Activated T-cell treated with anti-CD3 and anti-CD28 coated beads for 1 hour (primary cell): ENCODE data around the gene MAGED1.
A peak's percentile ranks its signal among the peaks of the same experiment; 100 is the strongest.

ENCODE experiments used
- DNase-seq: peaks from one replicate; pipeline ENCODE4 v3.0.0-alpha.2; 2020; ENCODE audit warnings: low read depth

MAGED1 gene

GRCh38 chrX:51892921-51893745, at the start of gene MAGED1:
Gene MAGED1, plus strand, starts transcription at chrX:51893623. Its CDS starts 682 bp downstream, at chrX:51894305.
- DNase-seq = peak; percentile 46

GRCh38 chrX:51847463-51847862, 46.0 kb upstream of the MAGED1 start:
- DNase-seq = no peak

- DNase-seq = no peak
These were observed 41.8 kb upstream of the MAGED1 start for GRCh38 chrX:51851507-51852085.

- no peak for DNase-seq
These were observed 41.3 kb upstream of the MAGED1 start for GRCh38 chrX:51852096-51852495.

GRCh38 chrX:51852621-51853020, 40.8 kb upstream of the MAGED1 start:
- DNase-seq = no peak

- no peak for DNase-seq
These were observed 40.2 kb upstream of the MAGED1 start for GRCh38 chrX:51853251-51853650.

GRCh38 chrX:51855698-51856097, 37.7 kb upstream of the MAGED1 start:
- DNase-seq = no peak

GRCh38 chrX:51857159-51857733, 36.2 kb upstream of the MAGED1 start:
- DNase-seq = no peak

- DNase-seq = no peak
These were observed 32.7 kb upstream of the MAGED1 start for GRCh38 chrX:51860679-51861078.

- no peak for DNase-seq
These were observed 30.5 kb upstream of the MAGED1 start for GRCh38 chrX:51862920-51863319.

GRCh38 chrX:51866210-51866609, 27.2 kb upstream of the MAGED1 start:
- DNase-seq = no peak

GRCh38 chrX:51867626-51868025, 25.8 kb upstream of the MAGED1 start:
- no peak for DNase-seq

GRCh38 chrX:51870354-51870753, 23.1 kb upstream of the MAGED1 start:
- no peak for DNase-seq

- DNase-seq = no peak
These were observed 19.3 kb upstream of the MAGED1 start for GRCh38 chrX:51874123-51874522.

GRCh38 chrX:51876441-51876840, 17.0 kb upstream of the MAGED1 start:
- no peak for DNase-seq

GRCh38 chrX:51878056-51878455, 15.4 kb upstream of the MAGED1 start:
- DNase-seq = no peak

- DNase-seq = no peak
These were observed 3.6 kb upstream of the MAGED1 start for GRCh38 chrX:51889851-51890250.

- no peak for DNase-seq
These were observed 2.2 kb upstream of the MAGED1 start for GRCh38 chrX:51891245-51891644.

GRCh38 chrX:51891821-51892551, 1.4 kb upstream of the MAGED1 start:
- no peak for DNase-seq

GRCh38 chrX:51893931-51894696, 691 bp downstream of the MAGED1 start:
- DNase-seq = no peak

GRCh38 chrX:51894697-51895336, 1.4 kb downstream of the MAGED1 start:
- DNase-seq = no peak
